Choroid plexus epithelial cell (primary cell): Measurements from ENCODE around the gene ZBED2.

ENCODE experiments used
- DNase-seq: peaks from one replicate; pipeline ENCODE4 v3.0.0-alpha.2; 2010; ENCODE audit warnings: low read depth
- H3K4me3 ChIP-seq: 2 replicates; pipeline ENCODE4 v1.5.1; 2011; ENCODE audit warnings: low read depth, mild to moderate bottlenecking, control low read depth, low read length, moderate library complexity
- TF ChIP-seq, protein P1 (sequence below): conservative IDR thresholded peaks from 2 replicates; pipeline ENCODE4 v1.5.1; 2011; ENCODE audit warnings: low read depth, mild to moderate bottlenecking, control low read depth, inconsistent platforms, low read length, moderate library complexity

ZBED2 gene

DNA sequence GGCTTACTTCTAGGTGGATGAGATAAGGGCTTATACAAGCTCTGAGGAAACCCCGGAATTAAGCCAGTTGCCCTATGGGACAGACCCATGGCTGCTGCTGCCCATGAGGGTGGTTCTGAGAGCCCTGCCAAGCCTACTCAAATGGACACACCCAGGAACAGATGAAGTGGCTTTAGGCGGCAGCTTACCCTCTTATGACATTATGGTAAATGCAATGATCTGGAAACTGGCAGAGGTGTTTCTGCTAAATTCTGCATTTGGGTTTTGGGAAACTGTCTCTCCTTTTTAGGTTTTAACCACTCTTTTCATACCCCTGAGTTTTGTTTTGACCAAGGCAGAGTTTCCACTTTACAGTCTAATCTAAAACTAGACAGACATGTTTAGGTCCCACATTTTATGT, 9.0 kb upstream of the ZBED2 start:
- no peak overlapping the region for H3K4me3 ChIP-seq
- TF ChIP-seq, protein P1, sequence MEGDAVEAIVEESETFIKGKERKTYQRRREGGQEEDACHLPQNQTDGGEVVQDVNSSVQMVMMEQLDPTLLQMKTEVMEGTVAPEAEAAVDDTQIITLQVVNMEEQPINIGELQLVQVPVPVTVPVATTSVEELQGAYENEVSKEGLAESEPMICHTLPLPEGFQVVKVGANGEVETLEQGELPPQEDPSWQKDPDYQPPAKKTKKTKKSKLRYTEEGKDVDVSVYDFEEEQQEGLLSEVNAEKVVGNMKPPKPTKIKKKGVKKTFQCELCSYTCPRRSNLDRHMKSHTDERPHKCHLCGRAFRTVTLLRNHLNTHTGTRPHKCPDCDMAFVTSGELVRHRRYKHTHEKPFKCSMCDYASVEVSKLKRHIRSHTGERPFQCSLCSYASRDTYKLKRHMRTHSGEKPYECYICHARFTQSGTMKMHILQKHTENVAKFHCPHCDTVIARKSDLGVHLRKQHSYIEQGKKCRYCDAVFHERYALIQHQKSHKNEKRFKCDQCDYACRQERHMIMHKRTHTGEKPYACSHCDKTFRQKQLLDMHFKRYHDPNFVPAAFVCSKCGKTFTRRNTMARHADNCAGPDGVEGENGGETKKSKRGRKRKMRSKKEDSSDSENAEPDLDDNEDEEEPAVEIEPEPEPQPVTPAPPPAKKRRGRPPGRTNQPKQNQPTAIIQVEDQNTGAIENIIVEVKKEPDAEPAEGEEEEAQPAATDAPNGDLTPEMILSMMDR, result no peak
- no peak for DNase-seq

DNA sequence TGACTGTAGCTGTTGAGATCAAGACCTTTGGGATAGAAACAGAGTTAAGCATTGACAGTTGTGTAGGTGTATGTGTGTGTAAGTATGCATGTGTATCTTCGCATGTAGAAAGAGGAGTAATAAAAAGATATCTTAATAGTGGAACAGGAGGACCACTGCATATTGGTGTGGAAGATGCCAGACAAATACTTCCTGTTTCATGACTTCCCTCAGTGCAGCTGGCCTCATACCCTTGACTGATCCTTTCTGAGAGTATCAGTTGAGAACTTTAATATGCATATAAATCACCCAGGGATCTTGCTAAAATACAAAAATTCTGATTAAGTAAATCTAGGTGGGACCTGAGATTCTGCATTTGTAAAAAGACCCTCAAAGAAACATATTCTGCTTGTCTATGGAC, 8.5 kb upstream of the ZBED2 start:
- TF ChIP-seq, protein P1, result no peak
- no peak overlapping the region for H3K4me3 ChIP-seq
- DNase-seq, result no peak

DNA sequence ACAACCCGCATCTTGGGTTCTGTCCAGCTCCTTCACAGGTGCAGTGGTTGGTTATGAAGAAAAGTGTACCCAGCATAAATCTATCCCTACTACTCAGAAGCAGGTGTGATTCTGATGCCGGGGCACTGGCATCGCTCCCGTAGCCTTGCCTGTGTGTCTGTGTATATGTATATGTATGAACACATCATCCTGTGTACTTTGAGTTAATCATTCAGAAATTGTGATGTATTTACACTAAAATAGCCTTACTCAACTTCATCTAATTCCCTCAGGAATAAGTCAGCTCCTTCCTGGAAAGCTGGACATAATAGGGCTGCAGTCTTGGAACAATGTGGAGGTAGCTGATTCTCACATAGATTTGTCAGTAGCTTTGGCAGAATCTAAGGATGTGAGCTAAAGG, 6.7 kb upstream of the ZBED2 start:
- DNase-seq, result no peak
- H3K4me3 ChIP-seq, result no peak overlapping the region
- TF ChIP-seq, protein P1, result no peak

DNA sequence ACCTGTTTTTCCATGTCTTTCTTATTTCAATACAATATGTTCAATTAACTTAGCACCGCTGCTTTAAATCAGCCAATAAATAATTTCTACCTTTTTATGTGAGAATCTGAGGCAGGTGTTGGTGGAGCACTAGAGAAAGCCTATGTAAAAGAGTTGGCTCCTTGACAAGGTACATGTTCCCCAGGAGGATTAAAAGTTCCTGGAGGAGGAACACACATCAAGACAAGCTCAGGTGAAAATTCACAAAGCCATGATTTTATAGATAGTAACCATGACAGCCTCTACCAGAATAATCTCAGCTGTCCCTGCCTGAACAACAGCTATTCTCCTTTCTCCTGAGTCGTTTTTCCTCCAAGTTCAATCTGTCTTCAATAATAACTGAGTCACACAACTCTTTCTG, 3.4 kb upstream of the ZBED2 start:
- no peak for DNase-seq
- no peak overlapping the region for H3K4me3 ChIP-seq
- TF ChIP-seq, protein P1, result no peak

DNA sequence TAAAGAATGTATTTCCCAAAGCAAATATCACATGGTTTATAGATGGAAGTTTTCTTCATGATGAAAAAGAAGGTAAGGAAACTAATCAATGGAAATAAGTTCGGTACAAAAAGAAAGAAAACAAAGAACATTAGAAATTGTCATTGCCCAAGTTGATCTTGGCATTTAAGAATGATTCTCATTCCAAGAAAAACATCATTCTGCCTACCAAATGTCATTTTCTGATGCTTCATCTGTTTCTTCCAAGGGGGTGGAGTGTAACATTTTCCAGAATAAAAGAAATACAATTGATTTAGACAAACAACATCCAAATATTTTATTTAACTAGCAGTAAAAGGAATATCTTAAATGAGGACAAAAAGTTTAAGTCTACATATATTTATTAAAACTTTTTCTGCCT, 3.0 kb upstream of the ZBED2 start:
- H3K4me3 ChIP-seq, result no peak overlapping the region
- no peak for DNase-seq
- TF ChIP-seq, protein P1, result no peak

DNA sequence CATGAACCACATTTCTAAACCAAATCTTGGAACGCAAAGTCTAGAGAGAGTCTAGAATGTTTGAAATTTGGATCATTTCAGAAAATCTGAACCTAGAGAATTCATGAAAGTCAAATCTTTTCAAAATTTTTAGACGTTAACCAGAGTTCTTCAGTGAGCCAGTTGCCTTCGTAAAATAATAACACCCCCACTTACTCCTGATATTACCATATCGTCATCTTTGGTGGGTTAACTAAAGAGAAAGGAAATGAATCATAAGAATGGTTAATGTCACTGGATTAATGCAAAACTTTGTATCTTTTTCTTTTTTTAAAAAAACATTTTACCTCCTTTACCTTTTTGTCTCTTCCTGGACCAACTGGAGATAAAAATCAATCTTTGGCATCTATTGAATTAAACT, 1.2 kb upstream of the ZBED2 start:
- DNase-seq, result no peak
- H3K4me3 ChIP-seq, result no peak overlapping the region
- TF ChIP-seq, protein P1, result no peak

DNA sequence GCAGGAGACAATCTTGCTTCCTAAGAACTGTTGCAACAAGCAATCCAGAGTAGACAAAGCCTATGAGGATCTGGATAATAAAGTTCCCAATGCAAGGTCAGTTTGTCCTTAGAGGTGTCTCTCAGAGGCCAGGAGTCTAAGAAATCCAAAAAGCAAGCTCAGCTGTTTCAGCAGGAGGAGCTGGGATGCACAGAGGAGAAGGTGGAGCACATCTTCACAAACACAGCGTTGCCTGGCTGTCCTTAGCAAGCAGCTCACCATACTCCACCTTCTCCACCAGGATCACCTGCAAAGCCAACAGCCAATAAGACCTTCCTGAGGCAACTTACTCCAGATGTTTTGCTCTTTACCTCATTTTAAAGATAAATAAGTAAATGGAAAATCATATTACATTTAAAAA, 365 bp downstream of the ZBED2 start:
- TF ChIP-seq, protein P1, result no peak
- no peak for DNase-seq
- H3K4me3 ChIP-seq, result no peak overlapping the region
